Neural crest cell (in vitro differentiated cells): Measurements from ENCODE around the gene AUP1. TPM values are rescaled to one million over a fixed set of nuclear protein-coding genes. Genes with fewer than 3 reads are reported as not detected.
A peak's percentile ranks its signal among the peaks of the same experiment; 100 is the strongest.

Experiments
- DNase-seq: peaks from one replicate; pipeline ENCODE4 v3.0.0; 2021; ENCODE audit warnings: low read depth, mixed read lengths, low spot score
- H3K27ac Mint-ChIP-seq: one replicate; pipeline ENCODE4 v1.8.0; 2021; ENCODE audit warnings: mild to moderate bottlenecking, mixed read lengths; ENCODE audit not compliant: unreplicated experiment
- H3K27me3 Mint-ChIP-seq: 2 replicates; pipeline ENCODE4 v1.8.0; 2021; ENCODE audit warnings: low read depth, mild to moderate bottlenecking, mixed read lengths
- H3K36me3 Mint-ChIP-seq: 2 replicates; pipeline ENCODE4 v1.8.0; 2021; ENCODE audit warnings: low read depth, mild to moderate bottlenecking, mixed read lengths
- H3K4me1 Mint-ChIP-seq: 2 replicates; pipeline ENCODE4 v1.8.0; 2021; ENCODE audit warnings: mixed read lengths
- H3K4me3 Mint-ChIP-seq: one replicate; pipeline ENCODE4 v1.8.0; 2021; ENCODE audit warnings: mild to moderate bottlenecking, mixed read lengths
- H3K9me3 Mint-ChIP-seq: 2 replicates; pipeline ENCODE4 v1.8.0; 2021; ENCODE audit warnings: mixed read lengths
- CTCF ChIP-seq: fragments of 200-600 bp; sonication (generic); conservative IDR thresholded peaks from 2 replicates; pipeline ENCODE4 v1.5.0; 2021; ENCODE audit warnings: antibody characterized with exemption, mild to moderate bottlenecking
- total RNA-seq: library from RNA; stranded (reverse); gene quantifications from 2 replicates; pipeline ENCODE4 v1.2.1, GENCODE V29; 2021

Gene AUP1
- total RNA-seq, 1 donor from 2014 or later = 113 TPM

- DNase-seq = no peak
- Mint-ChIP-seq H3K4me3 (peak overlapping the region; percentile 96), H3K9me3 (no peaks in the 10 kb centered on the region), H3K4me1 (peaks cover 47% of the 10 kb centered on the region), H3K27me3 (peaks cover 12% of the 10 kb centered on the region), H3K27ac (peak overlapping the region; percentile 85), H3K36me3 (peaks cover 9% of the 10 kb centered on the region)
- no peak for TF ChIP-seq CTCF
Observed at GRCh38 chr2:74551942-74552913, 22.7 kb upstream of the AUP1 start.

GRCh38 chr2:74551530-74551929 lies 22.0 kb upstream of the AUP1 start:
- no peaks in the 10 kb centered on the region for H3K9me3 Mint-ChIP-seq
- peak overlapping the region; percentile 96 for H3K4me3 Mint-ChIP-seq
- H3K36me3 Mint-ChIP-seq = peaks cover 9% of the 10 kb centered on the region
- TF ChIP-seq CTCF = no peak
- H3K27me3 Mint-ChIP-seq = peaks cover 12% of the 10 kb centered on the region
- no peak for DNase-seq
- H3K27ac Mint-ChIP-seq = no peak overlapping the region
- peaks cover 47% of the 10 kb centered on the region for H3K4me1 Mint-ChIP-seq

GRCh38 chr2:74550231-74550630 lies 20.7 kb upstream of the AUP1 start:
- DNase-seq = no peak
- peaks cover 9% of the 10 kb centered on the region for H3K36me3 Mint-ChIP-seq
- H3K4me3 Mint-ChIP-seq = peak overlapping the region; percentile 85
- TF ChIP-seq CTCF = no peak
- peaks cover 12% of the 10 kb centered on the region for H3K27me3 Mint-ChIP-seq
- H3K9me3 Mint-ChIP-seq = no peaks in the 10 kb centered on the region
- H3K4me1 Mint-ChIP-seq = peaks cover 47% of the 10 kb centered on the region
- H3K27ac Mint-ChIP-seq = no peak overlapping the region

DNA sequence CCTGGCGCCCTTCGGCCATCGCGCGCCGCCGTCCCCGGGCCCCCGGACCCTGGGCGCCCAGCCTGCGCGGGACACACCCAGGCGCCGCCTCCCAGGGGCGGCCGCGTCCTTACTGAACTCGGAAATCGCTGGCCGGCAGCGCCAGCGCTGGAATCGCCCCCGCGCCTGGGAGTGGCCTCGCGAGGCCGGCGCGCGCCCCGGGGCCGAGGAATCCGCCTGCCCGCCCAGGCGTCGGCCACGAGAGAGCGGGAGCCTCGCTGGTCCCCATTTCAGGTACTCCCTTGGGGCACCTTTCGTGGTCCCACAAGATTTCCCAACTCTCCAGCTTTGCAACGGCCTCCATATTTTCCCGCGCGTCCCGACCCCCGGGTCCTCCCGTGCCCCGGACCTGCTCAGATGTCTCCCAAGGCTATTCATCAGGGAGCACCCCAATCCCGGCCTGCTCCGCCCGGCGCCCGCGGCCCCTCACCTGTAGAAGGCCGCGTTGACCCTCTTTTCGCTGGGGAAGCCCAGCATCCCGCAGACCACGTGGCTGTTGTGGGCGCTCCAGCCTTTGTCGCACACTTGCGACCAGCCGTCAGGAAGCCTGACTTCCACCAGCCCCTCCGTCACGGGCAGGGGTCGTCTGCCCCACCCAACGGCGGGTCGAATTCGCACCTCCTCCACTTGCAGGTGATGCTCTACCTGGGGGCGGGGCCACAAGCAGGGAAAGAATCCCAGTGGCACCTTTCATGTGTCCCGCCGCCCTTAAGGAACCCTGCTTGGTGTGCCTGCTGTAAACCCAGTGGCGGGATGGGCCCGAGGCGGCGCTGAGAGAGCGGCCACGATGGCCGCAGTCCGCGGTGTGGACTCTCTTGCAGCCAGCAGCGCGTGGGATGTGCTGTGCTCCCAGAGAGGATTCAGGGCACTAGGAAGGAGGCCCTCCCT lies 19.7 kb upstream of the AUP1 start:
- no peak overlapping the region for H3K27ac Mint-ChIP-seq
- TF ChIP-seq CTCF = no peak

GRCh38 chr2:74548285-74548899 lies 18.9 kb upstream of the AUP1 start:
- DNase-seq = no peak
- no peaks in the 10 kb centered on the region for H3K9me3 Mint-ChIP-seq
- peak overlapping the region; percentile 7 for H3K27ac Mint-ChIP-seq
- TF ChIP-seq CTCF = no peak
- H3K27me3 Mint-ChIP-seq = peaks cover 9% of the 10 kb centered on the region
- peaks cover 9% of the 10 kb centered on the region for H3K36me3 Mint-ChIP-seq
- H3K4me3 Mint-ChIP-seq = peak overlapping the region; percentile 89
- H3K4me1 Mint-ChIP-seq = peaks cover 43% of the 10 kb centered on the region

More for the DNA sequence above, 19.7 kb upstream of the AUP1 start:
- Mint-ChIP-seq H3K4me1 (peaks cover 47% of the 10 kb centered on the region), H3K36me3 (peaks cover 9% of the 10 kb centered on the region), H3K9me3 (no peaks in the 10 kb centered on the region), H3K4me3 (peak overlapping the region; percentile 85), H3K27me3 (peaks cover 9% of the 10 kb centered on the region)
- peak; percentile 36 for DNase-seq
